ENCODE data around the gene UGT1A8. TPM values are rescaled to one million over a fixed set of nuclear protein-coding genes. Genes with fewer than 3 reads are reported as not detected.
"Not testable (repeated sequence)": the region's sequence is repeated elsewhere in the genome, so short reads cannot be mapped to it uniquely, and the experiment has no call there.

UGT1A8 gene
- polyA plus RNA-seq, 1 experiment = not detected

DNA sequence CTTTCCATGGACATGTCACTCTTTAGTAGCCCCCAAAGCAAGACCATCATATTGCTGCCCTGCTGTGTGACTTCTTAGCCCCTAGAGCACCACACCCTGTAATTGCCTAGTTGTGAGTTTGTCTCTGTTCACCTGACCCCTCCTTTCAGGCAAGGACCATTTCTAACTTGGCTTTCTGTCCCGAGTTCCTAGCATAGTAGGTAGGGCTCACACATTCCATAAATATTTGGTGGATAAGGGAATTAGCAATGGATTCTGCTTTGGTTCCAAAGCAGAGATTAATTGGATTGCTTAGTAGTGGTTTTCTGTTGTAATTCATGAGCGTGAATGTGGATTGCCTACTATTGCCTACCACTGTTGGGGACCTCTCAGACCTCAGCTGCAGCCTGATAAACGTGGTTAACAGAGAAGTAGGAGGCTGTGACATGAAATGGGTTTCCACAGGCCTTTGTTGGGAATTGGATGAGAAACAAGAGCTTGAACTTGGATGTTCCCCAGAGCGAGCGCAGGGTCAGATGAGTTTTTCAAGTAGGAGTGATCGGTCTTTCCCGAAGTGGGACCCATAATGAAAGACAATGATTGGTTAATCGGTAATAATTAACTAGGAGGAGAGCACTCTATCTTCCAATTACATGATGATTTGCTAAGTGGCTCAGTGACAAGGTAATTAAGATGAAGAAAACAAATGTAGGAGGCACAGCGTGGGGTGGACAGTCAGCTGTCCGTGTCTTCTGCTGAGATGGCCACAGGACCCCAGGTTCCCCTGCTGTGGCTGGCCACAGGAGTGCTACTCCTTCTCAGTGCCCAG is 129.2 kb downstream of the UGT1A8 start:
- CTCF ChIA-PET = no interaction called here

GRCh38 chr2:233747283-233747544 is 129.8 kb downstream of the UGT1A8 start:
- CTCF ChIA-PET = no interaction called here
- no peak for DNase-seq (ENCODE audit: low read depth, low spot score)

More for the DNA sequence above, 129.2 kb downstream of the UGT1A8 start:
- Histone ChIP-seq H3K27ac (ENCODE audit: low read depth, low read length) (no peak overlapping the region), H3K27me3 (ENCODE audit: control insufficient read depth, insufficient read depth, low read length) (peaks cover 5% of the 10 kb centered on the region), H3K4me3 (ENCODE audit: low read depth, low read length) (no peak overlapping the region), H3K9me3 (ENCODE audit: control insufficient read depth, insufficient read depth, low read length) (peaks cover 12% of the 10 kb centered on the region)
- no peak for DNase-seq (ENCODE audit: low read depth, low spot score)
- POLR2A ChIA-PET = no interaction called here
- TF ChIP-seq, protein P1, sequence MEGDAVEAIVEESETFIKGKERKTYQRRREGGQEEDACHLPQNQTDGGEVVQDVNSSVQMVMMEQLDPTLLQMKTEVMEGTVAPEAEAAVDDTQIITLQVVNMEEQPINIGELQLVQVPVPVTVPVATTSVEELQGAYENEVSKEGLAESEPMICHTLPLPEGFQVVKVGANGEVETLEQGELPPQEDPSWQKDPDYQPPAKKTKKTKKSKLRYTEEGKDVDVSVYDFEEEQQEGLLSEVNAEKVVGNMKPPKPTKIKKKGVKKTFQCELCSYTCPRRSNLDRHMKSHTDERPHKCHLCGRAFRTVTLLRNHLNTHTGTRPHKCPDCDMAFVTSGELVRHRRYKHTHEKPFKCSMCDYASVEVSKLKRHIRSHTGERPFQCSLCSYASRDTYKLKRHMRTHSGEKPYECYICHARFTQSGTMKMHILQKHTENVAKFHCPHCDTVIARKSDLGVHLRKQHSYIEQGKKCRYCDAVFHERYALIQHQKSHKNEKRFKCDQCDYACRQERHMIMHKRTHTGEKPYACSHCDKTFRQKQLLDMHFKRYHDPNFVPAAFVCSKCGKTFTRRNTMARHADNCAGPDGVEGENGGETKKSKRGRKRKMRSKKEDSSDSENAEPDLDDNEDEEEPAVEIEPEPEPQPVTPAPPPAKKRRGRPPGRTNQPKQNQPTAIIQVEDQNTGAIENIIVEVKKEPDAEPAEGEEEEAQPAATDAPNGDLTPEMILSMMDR (IDR thresholded peaks at IDR 0.05; ENCODE audit: low read depth, low read length) = no peak

GRCh38 chr2:233750689-233751088 is 133.3 kb downstream of the UGT1A8 start:
- H3K9me3 ChIP-seq (ENCODE audit: control insufficient read depth, insufficient read depth, low read length) = peaks cover 13% of the 10 kb centered on the region
- H3K27ac ChIP-seq (ENCODE audit: low read depth, low read length); CTCF ChIA-PET; H3K4me3 ChIP-seq (ENCODE audit: low read depth, low read length); POLR2A ChIA-PET; H3K27me3 ChIP-seq (ENCODE audit: control insufficient read depth, insufficient read depth, low read length); DNase-seq (ENCODE audit: low read depth, low spot score): not testable (repeated sequence)

More at GRCh38 chr2:233747283-233747544, 129.8 kb downstream of the UGT1A8 start:
- POLR2A ChIA-PET = no interaction called here
- Histone ChIP-seq H3K27ac (ENCODE audit: low read depth, low read length) (no peak overlapping the region), H3K27me3 (ENCODE audit: control insufficient read depth, insufficient read depth, low read length) (peaks cover 4% of the 10 kb centered on the region), H3K9me3 (ENCODE audit: control insufficient read depth, insufficient read depth, low read length) (peaks cover 12% of the 10 kb centered on the region), H3K4me3 (ENCODE audit: low read depth, low read length) (no peak overlapping the region)
- TF ChIP-seq, protein P1 (IDR thresholded peaks at IDR 0.05; ENCODE audit: low read depth, low read length) = no peak

- peaks cover 13% of the 10 kb centered on the region for H3K9me3 ChIP-seq (ENCODE audit: control insufficient read depth, insufficient read depth, low read length)
- CTCF ChIA-PET; H3K4me3 ChIP-seq (ENCODE audit: low read depth, low read length); POLR2A ChIA-PET; H3K27ac ChIP-seq (ENCODE audit: low read depth, low read length); H3K27me3 ChIP-seq (ENCODE audit: control insufficient read depth, insufficient read depth, low read length); DNase-seq (ENCODE audit: low read depth, low spot score): not testable (repeated sequence)
These were observed 134.0 kb downstream of the UGT1A8 start for GRCh38 chr2:233751212-233752009.

- TF ChIP-seq, protein P1 (IDR thresholded peaks at IDR 0.05; ENCODE audit: low read depth, low read length) = no peak
- CTCF ChIA-PET = no interaction called here
- DNase-seq (ENCODE audit: low read depth, low spot score) = no peak
- Histone ChIP-seq H3K27me3 (ENCODE audit: control insufficient read depth, insufficient read depth, low read length) (peaks cover 4% of the 10 kb centered on the region), H3K9me3 (ENCODE audit: control insufficient read depth, insufficient read depth, low read length) (peaks cover 13% of the 10 kb centered on the region), H3K4me3 (ENCODE audit: low read depth, low read length) (no peak overlapping the region), H3K27ac (ENCODE audit: low read depth, low read length) (no peak overlapping the region)
- POLR2A ChIA-PET = no interaction called here
These were observed 137.6 kb downstream of the UGT1A8 start for GRCh38 chr2:233754872-233755611.

Measured in AG04450 (cell line).